ENCODE measurements around the gene CAB39.

DNA sequence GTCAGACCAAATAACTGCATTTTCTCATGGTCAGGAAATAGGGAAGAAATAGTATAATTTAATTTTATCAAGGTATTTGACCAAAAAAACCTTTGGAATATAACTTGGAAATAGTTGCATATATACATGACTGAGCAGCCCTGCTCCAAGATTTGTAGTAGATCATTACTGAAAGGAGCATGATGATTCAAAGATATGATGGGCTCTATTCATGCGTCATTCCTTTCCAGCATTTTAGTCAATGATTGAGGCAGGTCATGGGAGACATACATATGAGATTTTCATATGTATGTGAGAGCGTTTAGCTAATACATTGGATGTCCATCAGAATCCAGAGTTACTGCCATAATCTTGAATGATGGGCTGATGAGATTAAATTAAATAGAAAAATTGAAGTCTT, 74.5 kb downstream of the CAB39 start:
- TF ChIP-seq, protein P1, sequence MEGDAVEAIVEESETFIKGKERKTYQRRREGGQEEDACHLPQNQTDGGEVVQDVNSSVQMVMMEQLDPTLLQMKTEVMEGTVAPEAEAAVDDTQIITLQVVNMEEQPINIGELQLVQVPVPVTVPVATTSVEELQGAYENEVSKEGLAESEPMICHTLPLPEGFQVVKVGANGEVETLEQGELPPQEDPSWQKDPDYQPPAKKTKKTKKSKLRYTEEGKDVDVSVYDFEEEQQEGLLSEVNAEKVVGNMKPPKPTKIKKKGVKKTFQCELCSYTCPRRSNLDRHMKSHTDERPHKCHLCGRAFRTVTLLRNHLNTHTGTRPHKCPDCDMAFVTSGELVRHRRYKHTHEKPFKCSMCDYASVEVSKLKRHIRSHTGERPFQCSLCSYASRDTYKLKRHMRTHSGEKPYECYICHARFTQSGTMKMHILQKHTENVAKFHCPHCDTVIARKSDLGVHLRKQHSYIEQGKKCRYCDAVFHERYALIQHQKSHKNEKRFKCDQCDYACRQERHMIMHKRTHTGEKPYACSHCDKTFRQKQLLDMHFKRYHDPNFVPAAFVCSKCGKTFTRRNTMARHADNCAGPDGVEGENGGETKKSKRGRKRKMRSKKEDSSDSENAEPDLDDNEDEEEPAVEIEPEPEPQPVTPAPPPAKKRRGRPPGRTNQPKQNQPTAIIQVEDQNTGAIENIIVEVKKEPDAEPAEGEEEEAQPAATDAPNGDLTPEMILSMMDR (IDR thresholded peaks at IDR 0.05), result no peak
- no peak for TF ChIP-seq POLR2A (IDR thresholded peaks at IDR 0.05)
